HG02943 (cell line): ENCODE measurements around the gene DTD1.
"Not testable (repeated sequence)": the region's sequence is repeated elsewhere in the genome, so short reads cannot be mapped to it uniquely, and the experiment has no call there.

Experiments
- ATAC-seq: cut with Tn5 transposase; IDR thresholded peaks from one replicate; pipeline ENCODE4 v1.9.1; 2021; ENCODE audit warnings: mild to moderate bottlenecking, low read depth, moderate library complexity; ENCODE audit not compliant: unreplicated experiment

DTD1 gene

GRCh38 chr20:18737140-18737539, 149.3 kb downstream of the DTD1 start:
- no peak for ATAC-seq

- no peak for ATAC-seq
Observed at GRCh38 chr20:18738055-18738454, 150.2 kb downstream of the DTD1 start.

GRCh38 chr20:18738888-18739287, 151.0 kb downstream of the DTD1 start:
- no peak for ATAC-seq

- no peak for ATAC-seq
Observed at GRCh38 chr20:18739751-18740166, 151.9 kb downstream of the DTD1 start.

- no peak for ATAC-seq
Observed at GRCh38 chr20:18740726-18741125, 152.9 kb downstream of the DTD1 start.

GRCh38 chr20:18742841-18743240, 155.0 kb downstream of the DTD1 start:
- ATAC-seq = no peak

GRCh38 chr20:18743665-18744440, 156.0 kb downstream of the DTD1 start:
- no peak for ATAC-seq

GRCh38 chr20:18747090-18747489, 159.2 kb downstream of the DTD1 start:
- no peak for ATAC-seq

- no peak for ATAC-seq
Observed at GRCh38 chr20:18748987-18749386, 161.1 kb downstream of the DTD1 start.

GRCh38 chr20:18749528-18749927, 161.7 kb downstream of the DTD1 start:
- no peak for ATAC-seq

- no peak for ATAC-seq
Observed at GRCh38 chr20:18750735-18751134, 162.9 kb downstream of the DTD1 start.

GRCh38 chr20:18754030-18754652, 166.3 kb downstream of the DTD1 start:
- ATAC-seq = peak; percentile 96

- no peak for ATAC-seq
Observed at GRCh38 chr20:18754653-18755045, 166.8 kb downstream of the DTD1 start.

- not testable (repeated sequence) for ATAC-seq
Observed at GRCh38 chr20:18760852-18761251, 173.0 kb downstream of the DTD1 start.

- no peak for ATAC-seq
Observed at GRCh38 chr20:18767676-18768075, 179.8 kb downstream of the DTD1 start.

GRCh38 chr20:18773566-18773965, 185.7 kb downstream of the DTD1 start:
- ATAC-seq = no peak

- no peak for ATAC-seq
Observed at GRCh38 chr20:18774207-18774606, 186.4 kb downstream of the DTD1 start.

GRCh38 chr20:18775633-18776032, 187.8 kb downstream of the DTD1 start:
- ATAC-seq = no peak

GRCh38 chr20:18778690-18779392, 191.0 kb downstream of the DTD1 start:
- ATAC-seq = no peak

- no peak for ATAC-seq
Observed at GRCh38 chr20:18780385-18781130, 192.7 kb downstream of the DTD1 start.

GRCh38 chr20:18781509-18781908, 193.7 kb downstream of the DTD1 start:
- no peak for ATAC-seq
